ENCODE data around the gene LNX1. TPM values are rescaled to one million over a fixed set of nuclear protein-coding genes. Genes with fewer than 3 reads are reported as not detected.

The LNX1 gene
- total and polyA plus RNA-seq, 2 experiments from 2014 or later = 6.7 to 9.4 TPM

- no peak for DNase-seq
- Histone ChIP-seq H3K9ac (no peak overlapping the region), H3K27me3 (replicated peaks; ENCODE audit: insufficient read depth) (no peaks in the 10 kb centered on the region), H3K79me2 (ENCODE audit: insufficient read depth) (no peaks in the 10 kb centered on the region), H4K20me1 (ENCODE audit: insufficient read depth) (no peaks in the 10 kb centered on the region), H3K4me2 (ENCODE audit: unreplicated experiment) (no peak overlapping the region), H3K27ac (no peak overlapping the region), H2AFZ (no peak overlapping the region), H3K4me1 (ENCODE audit: insufficient read depth) (no peaks in the 10 kb centered on the region), H3K9me2 (ENCODE audit: insufficient read depth) (no peaks in the 10 kb centered on the region), H3K9me3 (ENCODE audit: low read depth) (no peaks in the 10 kb centered on the region), H3K4me3 (no peak overlapping the region), H3K36me3 (ENCODE audit: low read depth) (no peaks in the 10 kb centered on the region), H3F3A (ENCODE audit: insufficient read depth) (no peaks in the 10 kb centered on the region)
- TF ChIP-seq EZH2 (IDR thresholded peaks at IDR 0.05; ENCODE audit: insufficient read depth, poor library complexity, severe bottlenecking) = no peak
- no peak for TF ChIP-seq EZH2phosphoT487 (IDR thresholded peaks at IDR 0.05; ENCODE audit: insufficient read depth, low read depth)
- in situ Hi-C loops (cut with MboI) = loop anchor here (25.0 kb wide), 1 partner anchor 104 kb away; no protein-coding TSS in a partner anchor
- 81% methylated on average over 4 of the region's 4 CpGs for WGBS, 2 experiments (ENCODE audit: low coverage in 1 of 2, low lambda C conversion rate in 2 of 2, missing lambda C conversion rate in 2 of 2)
Observed at GRCh38 chr4:53608649-53609048, 17.4 kb upstream of the LNX1 start.

GRCh38 chr4:53608242-53608641, 17.0 kb upstream of the LNX1 start:
- no peaks in the 10 kb centered on the region for H4K20me1 ChIP-seq (ENCODE audit: insufficient read depth)
- in situ Hi-C loops (cut with MboI) = loop anchor here (25.0 kb wide), 1 partner anchor 104 kb away; no protein-coding TSS in a partner anchor
- no peaks in the 10 kb centered on the region for H3K27me3 ChIP-seq (replicated peaks; ENCODE audit: insufficient read depth)
- no peak overlapping the region for H2AFZ ChIP-seq
- H3K4me3 ChIP-seq = no peak overlapping the region
- H3K9me2 ChIP-seq (ENCODE audit: insufficient read depth) = no peaks in the 10 kb centered on the region
- H3K27ac ChIP-seq = no peak overlapping the region
- no peaks in the 10 kb centered on the region for H3K9me3 ChIP-seq (ENCODE audit: low read depth)
- H3K4me1 ChIP-seq (ENCODE audit: insufficient read depth) = no peaks in the 10 kb centered on the region
- no peaks in the 10 kb centered on the region for H3K36me3 ChIP-seq (ENCODE audit: low read depth)
- H3F3A ChIP-seq (ENCODE audit: insufficient read depth) = no peaks in the 10 kb centered on the region
- H3K9ac ChIP-seq = no peak overlapping the region
- H3K4me2 ChIP-seq (ENCODE audit: unreplicated experiment) = no peak overlapping the region
- no peaks in the 10 kb centered on the region for H3K79me2 ChIP-seq (ENCODE audit: insufficient read depth)
- no peak for DNase-seq
- WGBS, 2 experiments (ENCODE audit: low coverage in 1 of 2, low lambda C conversion rate in 2 of 2, missing lambda C conversion rate in 2 of 2) = 89 to 96% methylated on average over 3 of the region's 3 CpGs
- TF ChIP-seq EZH2 (IDR thresholded peaks at IDR 0.05; ENCODE audit: insufficient read depth, poor library complexity, severe bottlenecking) (no peak), EZH2phosphoT487 (IDR thresholded peaks at IDR 0.05; ENCODE audit: insufficient read depth, low read depth) (no peak)

DNA sequence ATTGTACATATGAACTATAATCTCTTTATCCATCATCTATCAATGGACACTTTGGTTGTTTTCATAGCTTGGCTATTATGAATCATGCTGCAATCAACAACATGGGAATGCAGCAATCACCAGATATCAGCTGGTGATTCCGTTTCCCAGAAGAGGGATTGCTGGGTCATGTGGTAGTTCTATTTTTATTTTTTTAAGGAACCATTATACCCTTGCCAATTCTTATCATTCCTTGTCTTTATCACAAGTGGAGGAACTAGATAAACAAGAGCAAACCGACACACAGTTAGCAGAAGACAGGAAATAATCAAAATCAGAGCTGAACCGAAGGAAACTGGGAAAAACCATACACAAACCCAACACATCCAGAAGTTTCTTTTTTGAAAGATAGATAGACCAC, 14.5 kb upstream of the LNX1 start:
- no peak for TF ChIP-seq EZH2 (IDR thresholded peaks at IDR 0.05; ENCODE audit: insufficient read depth, poor library complexity, severe bottlenecking)
- TF ChIP-seq EZH2phosphoT487 (IDR thresholded peaks at IDR 0.05; ENCODE audit: insufficient read depth, low read depth) = no peak
- in situ Hi-C loops (cut with MboI) = loop anchor here (25.0 kb wide), 1 partner anchor 107 kb away; no protein-coding TSS in a partner anchor
- no peaks in the 10 kb centered on the region for H3K79me2 ChIP-seq (ENCODE audit: insufficient read depth)
- WGBS, 2 experiments (ENCODE audit: low coverage in 1 of 2, low lambda C conversion rate in 2 of 2, missing lambda C conversion rate in 2 of 2) = 87 to 88% methylated on average over 3 of the region's 3 CpGs
- no peaks in the 10 kb centered on the region for H3K9me3 ChIP-seq (ENCODE audit: low read depth)
- H3K36me3 ChIP-seq (ENCODE audit: low read depth) = no peaks in the 10 kb centered on the region
- no peaks in the 10 kb centered on the region for H4K20me1 ChIP-seq (ENCODE audit: insufficient read depth)
- no peaks in the 10 kb centered on the region for H3K27me3 ChIP-seq (replicated peaks; ENCODE audit: insufficient read depth)
- H3K4me3 ChIP-seq = no peak overlapping the region
- H3K9ac ChIP-seq = no peak overlapping the region
- H3K4me1 ChIP-seq (ENCODE audit: insufficient read depth) = no peaks in the 10 kb centered on the region
- H3K4me2 ChIP-seq (ENCODE audit: unreplicated experiment) = no peak overlapping the region
- H2AFZ ChIP-seq = no peak overlapping the region
- no peaks in the 10 kb centered on the region for H3K9me2 ChIP-seq (ENCODE audit: insufficient read depth)
- no peak for DNase-seq
- H3F3A ChIP-seq (ENCODE audit: insufficient read depth) = no peaks in the 10 kb centered on the region
- H3K27ac ChIP-seq = no peak overlapping the region

- H3K79me2 ChIP-seq (ENCODE audit: insufficient read depth) = no peaks in the 10 kb centered on the region
- no peaks in the 10 kb centered on the region for H4K20me1 ChIP-seq (ENCODE audit: insufficient read depth)
- DNase-seq = no peak
- WGBS, 2 experiments (ENCODE audit: low coverage in 1 of 2, low lambda C conversion rate in 2 of 2, missing lambda C conversion rate in 2 of 2) = 72 to 81% methylated on average over 3 of the region's 3 CpGs
- H3F3A ChIP-seq (ENCODE audit: insufficient read depth) = no peaks in the 10 kb centered on the region
- in situ Hi-C loops (cut with MboI) = loop anchor here (25.0 kb wide), 1 partner anchor 110 kb away; no protein-coding TSS in a partner anchor
- no peak for TF ChIP-seq EZH2 (IDR thresholded peaks at IDR 0.05; ENCODE audit: insufficient read depth, poor library complexity, severe bottlenecking)
- no peak for TF ChIP-seq EZH2phosphoT487 (IDR thresholded peaks at IDR 0.05; ENCODE audit: insufficient read depth, low read depth)
- H2AFZ ChIP-seq = no peak overlapping the region
- 0 out of 2 replicates have a peak, but pooled peaks cover 4% of the 10 kb centered on the region for H3K4me1 ChIP-seq (ENCODE audit: insufficient read depth)
- no peak overlapping the region for H3K4me3 ChIP-seq
- H3K9ac ChIP-seq = no peak overlapping the region
- no peaks in the 10 kb centered on the region for H3K9me2 ChIP-seq (ENCODE audit: insufficient read depth)
- no peaks in the 10 kb centered on the region for H3K36me3 ChIP-seq (ENCODE audit: low read depth)
- H3K27ac ChIP-seq = no peak overlapping the region
- no peaks in the 10 kb centered on the region for H3K27me3 ChIP-seq (replicated peaks; ENCODE audit: insufficient read depth)
- H3K4me2 ChIP-seq (ENCODE audit: unreplicated experiment) = no peak overlapping the region
- no peaks in the 10 kb centered on the region for H3K9me3 ChIP-seq (ENCODE audit: low read depth)
Observed at GRCh38 chr4:53602390-53602789, 11.1 kb upstream of the LNX1 start.
